GM23338 (cell line): Measurements from ENCODE around the gene CX3CR1. TPM values are rescaled to one million over a fixed set of nuclear protein-coding genes. Genes with fewer than 3 reads are reported as not detected.

Experiments
- ATAC-seq: fragments of 200-7000 bp; cut with Tn5 transposase; 3 replicates; pipeline ENCODE4 v1.9.1; 2020
- DNase-seq: peaks from one replicate; pipeline ENCODE4 v3.0.0-alpha.2; 2015; ENCODE audit warnings: low spot score
- H2AFZ ChIP-seq: fragments of 200-600 bp; sonication (generic); 2 replicates; pipeline ENCODE4 v1.8.0; 2016; ENCODE audit warnings: antibody characterized with exemption, mild to moderate bottlenecking, moderate library complexity
- H3F3A ChIP-seq: fragments of 200-600 bp; sonication (generic); replicated peaks from 2 replicates; pipeline ENCODE4 v1.8.0; 2017; ENCODE audit warnings: antibody characterized with exemption, mixed run types, low read depth
- H3K27ac ChIP-seq: fragments of 200-600 bp; sonication (generic); 2 replicates; pipeline ENCODE4 v1.6.1; 2016; ENCODE audit warnings: low read depth
- H3K27me3 ChIP-seq: fragments of 200-600 bp; sonication (generic); 2 replicates; pipeline ENCODE4 v1.8.0; 2016; ENCODE audit warnings: mild to moderate bottlenecking, mixed run types, moderate library complexity; ENCODE audit not compliant: insufficient read depth
- H3K36me3 ChIP-seq: fragments of 200-600 bp; sonication (generic); 2 replicates; pipeline ENCODE4 v1.8.0; 2016; ENCODE audit warnings: mild to moderate bottlenecking; ENCODE audit not compliant: insufficient read depth
- H3K4me1 ChIP-seq: fragments of 200-600 bp; sonication (generic); 2 replicates; pipeline ENCODE4 v1.8.0; 2016; ENCODE audit warnings: mild to moderate bottlenecking, moderate library complexity; ENCODE audit not compliant: insufficient read depth
- H3K4me2 ChIP-seq: fragments of 200-600 bp; sonication (generic); 2 replicates; pipeline ENCODE4 v1.7.1; 2017; ENCODE audit warnings: mixed run types
- H3K4me3 ChIP-seq: fragments of 200-600 bp; sonication (generic); 2 replicates; pipeline ENCODE4 v1.6.1; 2016; ENCODE audit warnings: mixed run types
- H3K79me2 ChIP-seq: fragments of 200-600 bp; sonication (generic); replicated peaks from 2 replicates; pipeline ENCODE4 v1.8.0; 2017; ENCODE audit warnings: mild to moderate bottlenecking; ENCODE audit not compliant: insufficient read depth
- H3K9me2 ChIP-seq: fragments of 200-600 bp; sonication (generic); 2 replicates; pipeline ENCODE4 v1.8.0; 2017; ENCODE audit not compliant: insufficient read depth
- H4K20me1 ChIP-seq: fragments of 200-600 bp; sonication (generic); replicated peaks from 2 replicates; pipeline ENCODE4 v1.8.0; 2017; ENCODE audit warnings: mild to moderate bottlenecking; ENCODE audit not compliant: insufficient read depth
- H3K27ac Mint-ChIP-seq: 2 replicates; pipeline ENCODE4 v1.8.0; 2020; ENCODE audit warnings: inconsistent platforms, mild to moderate bottlenecking, moderate library complexity, mixed read lengths
- H3K27me3 Mint-ChIP-seq: 3 replicates; pipeline ENCODE4 v1.8.0; 2022; ENCODE audit warnings: low read depth, mild to moderate bottlenecking, moderate library complexity, mixed read lengths, inconsistent platforms; ENCODE audit not compliant: insufficient read depth, poor library complexity
- H3K36me3 Mint-ChIP-seq: 3 replicates; pipeline ENCODE4 v1.8.0; 2021; ENCODE audit warnings: low read depth, mild to moderate bottlenecking, inconsistent platforms, moderate library complexity, mixed read lengths
- H3K4me1 Mint-ChIP-seq: 3 replicates; pipeline ENCODE4 v1.8.0; 2020; ENCODE audit warnings: mild to moderate bottlenecking, inconsistent platforms, mixed read lengths
- H3K4me3 Mint-ChIP-seq: 3 replicates; pipeline ENCODE4 v1.8.0; 2021; ENCODE audit warnings: moderate library complexity, mild to moderate bottlenecking, inconsistent platforms, mixed read lengths
- H3K9me3 Mint-ChIP-seq: 3 replicates; pipeline ENCODE4 v1.8.0; 2020; ENCODE audit warnings: moderate library complexity, mild to moderate bottlenecking, inconsistent platforms, mixed read lengths
- CREB1 ChIP-seq: fragments of 250-450 bp; sonication (Bioruptor Pico); IDR thresholded peaks from 2 replicates; pipeline ENCODE4 v1.5.0; 2020; ENCODE audit warnings: low read depth, mild to moderate bottlenecking, moderate library complexity
- CTCF ChIP-seq, 2 experiments: fragments of 200-600 bp in 1 of 2; sonication (generic) in 1 of 2; conservative IDR thresholded peaks; 2 replicates each; pipeline versions ENCODE4 v1.5.1 to v1.6.1; 2016 to 2017; ENCODE audit warnings: antibody characterized with exemption in 2 of 2, low read depth in 2 of 2, mild to moderate bottlenecking in 2 of 2, moderate library complexity in 1 of 2
- EZH2 ChIP-seq: fragments of 200-600 bp; sonication (generic); IDR thresholded peaks from one replicate; pipeline ENCODE4 v1.8.0; 2017; ENCODE audit warnings: antibody characterized with exemption, mild to moderate bottlenecking, low read depth; ENCODE audit not compliant: unreplicated experiment
- EZH2phosphoT487 ChIP-seq: fragments of 200-600 bp; sonication (generic); IDR thresholded peaks from one replicate; pipeline ENCODE4 v1.8.1; 2018; ENCODE audit warnings: antibody characterized with exemption; ENCODE audit not compliant: unreplicated experiment
- JUNB ChIP-seq: IDR thresholded peaks from one replicate; pipeline ENCODE4 v1.6.1; 2016; ENCODE audit warnings: antibody characterized with exemption; ENCODE audit not compliant: unreplicated experiment
- POLR2AphosphoS5 ChIP-seq: IDR thresholded peaks from 2 replicates; pipeline ENCODE4 v1.6.1; 2016; ENCODE audit warnings: antibody characterized with exemption, low read depth
- STAT1 ChIP-seq: IDR thresholded peaks from one replicate; pipeline ENCODE4 v1.6.1; 2016; ENCODE audit warnings: antibody characterized with exemption; ENCODE audit not compliant: unreplicated experiment
- ZNF114 ChIP-seq: fragments of 250-450 bp; sonication (Bioruptor Pico); IDR thresholded peaks from 2 replicates; pipeline ENCODE4 v1.5.0; 2020; ENCODE audit warnings: mild to moderate bottlenecking, moderate library complexity
- ZNF331 ChIP-seq: fragments of 250-450 bp; sonication (Bioruptor Pico); IDR thresholded peaks from 2 replicates; pipeline ENCODE4 v1.5.0; 2020; ENCODE audit warnings: low read depth, mild to moderate bottlenecking, moderate library complexity
- polyA plus RNA-seq: library from polyadenylated mRNA; unstranded; fragments of >200 nt; fragmentation: Nextera tagmentation; extraction: Ambion mirVana; gene quantifications from 2 replicates; pipeline ENCODE4 v1.2.1, GENCODE V29; 2016
- total RNA-seq: library from RNA; depleted of rRNA; stranded (reverse); fragments of >200 nt; shearing (Covaris generic); gene quantifications from 2 replicates; pipeline ENCODE4 v1.2.3, GENCODE V29; 2014
- TF ChIP-seq, protein P1 (sequence below): IDR thresholded peaks from one replicate; pipeline ENCODE4 v1.6.1; 2018; ENCODE audit warnings: antibody characterized with exemption; ENCODE audit not compliant: unreplicated experiment
- TF ChIP-seq, protein P2 (sequence below): fragments of 250-450 bp; sonication (Bioruptor Pico); IDR thresholded peaks from 2 replicates; pipeline ENCODE4 v1.5.0; 2020; ENCODE audit warnings: mild to moderate bottlenecking, moderate library complexity

The CX3CR1 gene
- total and polyA plus RNA-seq, 2 experiments from 2014 or later: 0.24 to 0.42 TPM

DNA sequence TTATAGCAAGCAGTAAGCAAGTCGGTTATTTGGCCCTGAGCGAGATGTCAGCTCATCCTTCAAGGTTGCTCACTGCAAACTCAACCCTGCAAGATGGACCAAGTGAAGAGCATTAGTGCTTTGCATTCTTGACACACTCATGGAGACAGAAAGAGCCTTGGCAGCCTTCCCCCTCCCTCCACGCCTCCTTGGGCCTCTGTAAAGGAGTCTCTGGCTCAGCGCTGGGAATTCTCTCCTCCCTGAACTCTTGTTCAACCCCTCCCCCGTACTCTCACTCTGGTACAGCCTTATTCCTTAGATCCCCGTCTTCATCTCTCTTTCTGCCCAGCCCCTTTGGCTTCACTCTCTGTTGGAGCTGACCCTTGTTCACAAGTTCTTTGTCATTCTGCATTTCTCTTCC is 2.2 kb upstream of the CX3CR1 start:
- Mint-ChIP-seq H3K9me3 (no peaks in the 10 kb centered on the region), H3K27ac (no peak overlapping the region), H3K4me3 (no peak overlapping the region), H3K36me3 (no peaks in the 10 kb centered on the region), H3K4me1 (peaks cover 6% of the 10 kb centered on the region), H3K27me3 (peaks cover 8% of the 10 kb centered on the region)
- no peak for ATAC-seq
- DNase-seq: no peak
- H3K4me1 ChIP-seq: no peaks in the 10 kb centered on the region
- H3K27ac ChIP-seq: no peak overlapping the region
- H3K79me2 ChIP-seq: no peaks in the 10 kb centered on the region
- no peaks in the 10 kb centered on the region for H3K36me3 ChIP-seq
- H3K27me3 ChIP-seq: no peaks in the 10 kb centered on the region
- H3K4me2 ChIP-seq: no peak overlapping the region
- H3K9me2 ChIP-seq: no peaks in the 10 kb centered on the region
- no peak overlapping the region for H3K4me3 ChIP-seq
- H4K20me1 ChIP-seq: no peaks in the 10 kb centered on the region
- no peak overlapping the region for H2AFZ ChIP-seq
- no peaks in the 10 kb centered on the region for H3F3A ChIP-seq
- TF ChIP-seq EZH2: no peak
- no peak for TF ChIP-seq CREB1 (CRISPR knock-in tag)
- TF ChIP-seq JUNB: no peak
- TF ChIP-seq ZNF114: no peak

GRCh38 chr3:39281533-39281932 is 1.7 kb upstream of the CX3CR1 start:
- Mint-ChIP-seq H3K27ac (no peak overlapping the region), H3K4me1 (peaks cover 6% of the 10 kb centered on the region), H3K4me3 (no peak overlapping the region), H3K36me3 (no peaks in the 10 kb centered on the region), H3K27me3 (peaks cover 8% of the 10 kb centered on the region), H3K9me3 (no peaks in the 10 kb centered on the region)
- Histone ChIP-seq H3K4me3 (no peak overlapping the region), H3F3A (no peaks in the 10 kb centered on the region), H3K27ac (no peak overlapping the region), H3K79me2 (no peaks in the 10 kb centered on the region), H3K27me3 (no peaks in the 10 kb centered on the region), H3K4me1 (no peaks in the 10 kb centered on the region), H3K36me3 (no peaks in the 10 kb centered on the region), H3K4me2 (no peak overlapping the region), H3K9me2 (no peaks in the 10 kb centered on the region), H4K20me1 (no peaks in the 10 kb centered on the region), H2AFZ (no peak overlapping the region)
- TF ChIP-seq ZNF331: no peak
- TF ChIP-seq POLR2AphosphoS5: no peak
- TF ChIP-seq, protein P1, sequence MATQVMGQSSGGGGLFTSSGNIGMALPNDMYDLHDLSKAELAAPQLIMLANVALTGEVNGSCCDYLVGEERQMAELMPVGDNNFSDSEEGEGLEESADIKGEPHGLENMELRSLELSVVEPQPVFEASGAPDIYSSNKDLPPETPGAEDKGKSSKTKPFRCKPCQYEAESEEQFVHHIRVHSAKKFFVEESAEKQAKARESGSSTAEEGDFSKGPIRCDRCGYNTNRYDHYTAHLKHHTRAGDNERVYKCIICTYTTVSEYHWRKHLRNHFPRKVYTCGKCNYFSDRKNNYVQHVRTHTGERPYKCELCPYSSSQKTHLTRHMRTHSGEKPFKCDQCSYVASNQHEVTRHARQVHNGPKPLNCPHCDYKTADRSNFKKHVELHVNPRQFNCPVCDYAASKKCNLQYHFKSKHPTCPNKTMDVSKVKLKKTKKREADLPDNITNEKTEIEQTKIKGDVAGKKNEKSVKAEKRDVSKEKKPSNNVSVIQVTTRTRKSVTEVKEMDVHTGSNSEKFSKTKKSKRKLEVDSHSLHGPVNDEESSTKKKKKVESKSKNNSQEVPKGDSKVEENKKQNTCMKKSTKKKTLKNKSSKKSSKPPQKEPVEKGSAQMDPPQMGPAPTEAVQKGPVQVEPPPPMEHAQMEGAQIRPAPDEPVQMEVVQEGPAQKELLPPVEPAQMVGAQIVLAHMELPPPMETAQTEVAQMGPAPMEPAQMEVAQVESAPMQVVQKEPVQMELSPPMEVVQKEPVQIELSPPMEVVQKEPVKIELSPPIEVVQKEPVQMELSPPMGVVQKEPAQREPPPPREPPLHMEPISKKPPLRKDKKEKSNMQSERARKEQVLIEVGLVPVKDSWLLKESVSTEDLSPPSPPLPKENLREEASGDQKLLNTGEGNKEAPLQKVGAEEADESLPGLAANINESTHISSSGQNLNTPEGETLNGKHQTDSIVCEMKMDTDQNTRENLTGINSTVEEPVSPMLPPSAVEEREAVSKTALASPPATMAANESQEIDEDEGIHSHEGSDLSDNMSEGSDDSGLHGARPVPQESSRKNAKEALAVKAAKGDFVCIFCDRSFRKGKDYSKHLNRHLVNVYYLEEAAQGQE: no peak
- no peak for TF ChIP-seq CTCF (conservative IDR thresholded peaks at IDR 0.05; ENCODE audit: low read depth in 2 of 2)
- TF ChIP-seq CREB1 (CRISPR knock-in tag): no peak
- TF ChIP-seq, protein P2, sequence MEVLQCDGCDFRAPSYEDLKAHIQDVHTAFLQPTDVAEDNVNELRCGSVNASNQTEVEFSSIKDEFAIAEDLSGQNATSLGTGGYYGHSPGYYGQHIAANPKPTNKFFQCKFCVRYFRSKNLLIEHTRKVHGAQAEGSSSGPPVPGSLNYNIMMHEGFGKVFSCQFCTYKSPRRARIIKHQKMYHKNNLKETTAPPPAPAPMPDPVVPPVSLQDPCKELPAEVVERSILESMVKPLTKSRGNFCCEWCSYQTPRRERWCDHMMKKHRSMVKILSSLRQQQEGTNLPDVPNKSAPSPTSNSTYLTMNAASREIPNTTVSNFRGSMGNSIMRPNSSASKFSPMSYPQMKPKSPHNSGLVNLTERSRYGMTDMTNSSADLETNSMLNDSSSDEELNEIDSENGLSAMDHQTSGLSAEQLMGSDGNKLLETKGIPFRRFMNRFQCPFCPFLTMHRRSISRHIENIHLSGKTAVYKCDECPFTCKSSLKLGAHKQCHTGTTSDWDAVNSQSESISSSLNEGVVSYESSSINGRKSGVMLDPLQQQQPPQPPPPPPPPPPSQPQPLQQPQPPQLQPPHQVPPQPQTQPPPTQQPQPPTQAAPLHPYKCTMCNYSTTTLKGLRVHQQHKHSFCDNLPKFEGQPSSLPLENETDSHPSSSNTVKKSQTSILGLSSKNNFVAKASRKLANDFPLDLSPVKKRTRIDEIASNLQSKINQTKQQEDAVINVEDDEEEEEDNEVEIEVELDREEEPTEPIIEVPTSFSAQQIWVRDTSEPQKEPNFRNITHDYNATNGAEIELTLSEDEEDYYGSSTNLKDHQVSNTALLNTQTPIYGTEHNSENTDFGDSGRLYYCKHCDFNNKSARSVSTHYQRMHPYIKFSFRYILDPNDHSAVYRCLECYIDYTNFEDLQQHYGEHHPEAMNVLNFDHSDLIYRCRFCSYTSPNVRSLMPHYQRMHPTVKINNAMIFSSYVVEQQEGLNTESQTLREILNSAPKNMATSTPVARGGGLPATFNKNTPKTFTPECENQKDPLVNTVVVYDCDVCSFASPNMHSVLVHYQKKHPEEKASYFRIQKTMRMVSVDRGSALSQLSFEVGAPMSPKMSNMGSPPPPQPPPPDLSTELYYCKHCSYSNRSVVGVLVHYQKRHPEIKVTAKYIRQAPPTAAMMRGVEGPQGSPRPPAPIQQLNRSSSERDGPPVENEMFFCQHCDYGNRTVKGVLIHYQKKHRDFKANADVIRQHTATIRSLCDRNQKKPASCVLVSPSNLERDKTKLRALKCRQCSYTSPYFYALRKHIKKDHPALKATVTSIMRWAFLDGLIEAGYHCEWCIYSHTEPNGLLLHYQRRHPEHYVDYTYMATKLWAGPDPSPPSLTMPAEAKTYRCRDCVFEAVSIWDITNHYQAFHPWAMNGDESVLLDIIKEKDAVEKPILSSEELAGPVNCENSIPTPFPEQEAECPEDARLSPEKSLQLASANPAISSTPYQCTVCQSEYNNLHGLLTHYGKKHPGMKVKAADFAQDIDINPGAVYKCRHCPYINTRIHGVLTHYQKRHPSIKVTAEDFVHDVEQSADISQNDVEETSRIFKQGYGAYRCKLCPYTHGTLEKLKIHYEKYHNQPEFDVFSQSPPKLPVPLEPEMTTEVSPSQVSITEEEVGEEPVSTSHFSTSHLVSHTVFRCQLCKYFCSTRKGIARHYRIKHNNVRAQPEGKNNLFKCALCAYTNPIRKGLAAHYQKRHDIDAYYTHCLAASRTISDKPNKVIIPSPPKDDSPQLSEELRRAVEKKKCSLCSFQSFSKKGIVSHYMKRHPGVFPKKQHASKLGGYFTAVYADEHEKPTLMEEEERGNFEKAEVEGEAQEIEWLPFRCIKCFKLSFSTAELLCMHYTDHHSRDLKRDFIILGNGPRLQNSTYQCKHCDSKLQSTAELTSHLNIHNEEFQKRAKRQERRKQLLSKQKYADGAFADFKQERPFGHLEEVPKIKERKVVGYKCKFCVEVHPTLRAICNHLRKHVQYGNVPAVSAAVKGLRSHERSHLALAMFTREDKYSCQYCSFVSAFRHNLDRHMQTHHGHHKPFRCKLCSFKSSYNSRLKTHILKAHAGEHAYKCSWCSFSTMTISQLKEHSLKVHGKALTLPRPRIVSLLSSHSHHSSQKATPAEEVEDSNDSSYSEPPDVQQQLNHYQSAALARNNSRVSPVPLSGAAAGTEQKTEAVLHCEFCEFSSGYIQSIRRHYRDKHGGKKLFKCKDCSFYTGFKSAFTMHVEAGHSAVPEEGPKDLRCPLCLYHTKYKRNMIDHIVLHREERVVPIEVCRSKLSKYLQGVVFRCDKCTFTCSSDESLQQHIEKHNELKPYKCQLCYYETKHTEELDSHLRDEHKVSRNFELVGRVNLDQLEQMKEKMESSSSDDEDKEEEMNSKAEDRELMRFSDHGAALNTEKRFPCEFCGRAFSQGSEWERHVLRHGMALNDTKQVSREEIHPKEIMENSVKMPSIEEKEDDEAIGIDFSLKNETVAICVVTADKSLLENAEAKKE: no peak
- no peak for TF ChIP-seq STAT1
- TF ChIP-seq EZH2phosphoT487: no peak
- TF ChIP-seq ZNF114: no peak
- no peak for TF ChIP-seq EZH2
- no peak for TF ChIP-seq JUNB
- DNase-seq (no peak), ATAC-seq (no peak)
